PC-3 (cell line): ENCODE data around the gene CBR3. TPM values are rescaled to one million over a fixed set of nuclear protein-coding genes. Genes with fewer than 3 reads are reported as not detected.

ENCODE experiments used
- ATAC-seq: fragments of 200-7000 bp; cut with Tn5 transposase; 2 replicates; pipeline ENCODE4 v1.9.1; 2020; ENCODE audit warnings: mild to moderate bottlenecking, moderate library complexity
- BruUV-seq: library from RNA; stranded (reverse); fragments of 400-500 nt; replicated peaks from 2 replicates; lab custom pipeline; 2021; lab: Mats Ljungman, UMichigan
- CTCF ChIA-PET: fragments of 300-600 bp; sonication (Branson Sonifier 250); formaldehyde crosslinking; loops from one replicate; lab custom pipeline; 2022; ENCODE audit warnings: antibody characterized with exemption; lab: Charles Lee
- POLR2A ChIA-PET: fragments of 300-600 bp; sonication (Branson Sonifier 250); formaldehyde crosslinking; loops from one replicate; lab custom pipeline; 2022; ENCODE audit warnings: antibody characterized with exemption; ENCODE audit not compliant: unreplicated experiment; lab: Charles Lee
- DNase-seq: peaks from one replicate; pipeline ENCODE4 v3.0.0-alpha.2; 2015
- H2AFZ ChIP-seq: fragments of 300-600 bp; sonication (generic); 2 replicates; pipeline ENCODE4 v1.6.0; 2016; ENCODE audit warnings: antibody characterized with exemption, low read length
- H3F3A ChIP-seq: fragments of 300-600 bp; sonication (generic); one replicate; pipeline ENCODE4 v1.6.0; 2017; ENCODE audit warnings: antibody characterized with exemption, low read length, control low read depth, mild to moderate bottlenecking; ENCODE audit not compliant: unreplicated experiment
- H3K27ac ChIP-seq: fragments of 300-600 bp; sonication (generic); 2 replicates; pipeline ENCODE4 v1.5.1; 2016; ENCODE audit warnings: mild to moderate bottlenecking, low read length
- H3K27me3 ChIP-seq: fragments of 300-600 bp; sonication (generic); 2 replicates; pipeline ENCODE4 v1.6.1; 2016; ENCODE audit warnings: low read length, mixed read lengths
- H3K36me3 ChIP-seq: fragments of 300-600 bp; sonication (generic); 2 replicates; pipeline ENCODE4 v1.6.1; 2016; ENCODE audit warnings: low read depth, mixed run types, low read length, mixed read lengths
- H3K4me1 ChIP-seq: fragments of 300-600 bp; sonication (generic); 2 replicates; pipeline ENCODE4 v1.5.1; 2016; ENCODE audit warnings: low read length; ENCODE audit not compliant: insufficient read depth
- H3K4me2 ChIP-seq: fragments of 300-600 bp; sonication (generic); 2 replicates; pipeline ENCODE4 v1.6.0; 2016; ENCODE audit warnings: low read length
- H3K4me3 ChIP-seq: fragments of 300-600 bp; sonication (generic); 2 replicates; pipeline ENCODE4 v1.5.1; 2016; ENCODE audit warnings: mild to moderate bottlenecking, low read length, mixed read lengths
- H3K79me2 ChIP-seq: fragments of 300-600 bp; sonication (generic); 2 replicates; pipeline ENCODE4 v1.6.1; 2017; ENCODE audit warnings: low read length, mixed read lengths
- H3K9ac ChIP-seq: fragments of 300-600 bp; sonication (generic); 2 replicates; pipeline ENCODE4 v1.6.0; 2016; ENCODE audit warnings: mild to moderate bottlenecking, low read length
- H3K9me2 ChIP-seq: fragments of 300-600 bp; sonication (generic); replicated peaks from 2 replicates; pipeline ENCODE4 v1.6.1; 2016; ENCODE audit warnings: mixed run types, low read length, mixed read lengths
- H3K9me3 ChIP-seq: fragments of 300-600 bp; sonication (generic); 2 replicates; pipeline ENCODE4 v1.6.1; 2016; ENCODE audit warnings: low read length, mixed read lengths
- H4K20me1 ChIP-seq: fragments of 300-600 bp; sonication (generic); 2 replicates; pipeline ENCODE4 v1.6.1; 2016; ENCODE audit warnings: low read length, mixed read lengths
- EZH2 ChIP-seq: fragments of 300-600 bp; sonication (generic); IDR thresholded peaks from one replicate; pipeline ENCODE4 v1.6.1; 2017; ENCODE audit warnings: antibody characterized with exemption, mild to moderate bottlenecking, low read length; ENCODE audit not compliant: unreplicated experiment
- EZH2phosphoT487 ChIP-seq: fragments of 300-600 bp; sonication (generic); IDR thresholded peaks from 2 replicates; pipeline ENCODE4 v1.6.1; 2018; ENCODE audit warnings: mild to moderate bottlenecking, antibody characterized with exemption, low read length, borderline replicate concordance
- intact Hi-C: fragments of 100-400 bp; cut with micrococcal nuclease; formaldehyde crosslinking; loops from 2 replicates; pipeline ENCODE4 v1.9.0; 2023
- total RNA-seq: library from RNA; depleted of rRNA; stranded (reverse); fragments of >200 nt; gene quantifications from 2 replicates; pipeline ENCODE4 v1.2.3, GENCODE V29; 2014
- TF ChIP-seq, protein P1 (sequence below): fragments of 300-600 bp; sonication (generic); conservative IDR thresholded peaks from 2 replicates; pipeline ENCODE4 v1.5.1; 2017; ENCODE audit warnings: antibody characterized with exemption, low read depth, mild to moderate bottlenecking, low read length

Gene CBR3
- total RNA-seq, 1 experiment from 2014 or later = 49.3 TPM

DNA sequence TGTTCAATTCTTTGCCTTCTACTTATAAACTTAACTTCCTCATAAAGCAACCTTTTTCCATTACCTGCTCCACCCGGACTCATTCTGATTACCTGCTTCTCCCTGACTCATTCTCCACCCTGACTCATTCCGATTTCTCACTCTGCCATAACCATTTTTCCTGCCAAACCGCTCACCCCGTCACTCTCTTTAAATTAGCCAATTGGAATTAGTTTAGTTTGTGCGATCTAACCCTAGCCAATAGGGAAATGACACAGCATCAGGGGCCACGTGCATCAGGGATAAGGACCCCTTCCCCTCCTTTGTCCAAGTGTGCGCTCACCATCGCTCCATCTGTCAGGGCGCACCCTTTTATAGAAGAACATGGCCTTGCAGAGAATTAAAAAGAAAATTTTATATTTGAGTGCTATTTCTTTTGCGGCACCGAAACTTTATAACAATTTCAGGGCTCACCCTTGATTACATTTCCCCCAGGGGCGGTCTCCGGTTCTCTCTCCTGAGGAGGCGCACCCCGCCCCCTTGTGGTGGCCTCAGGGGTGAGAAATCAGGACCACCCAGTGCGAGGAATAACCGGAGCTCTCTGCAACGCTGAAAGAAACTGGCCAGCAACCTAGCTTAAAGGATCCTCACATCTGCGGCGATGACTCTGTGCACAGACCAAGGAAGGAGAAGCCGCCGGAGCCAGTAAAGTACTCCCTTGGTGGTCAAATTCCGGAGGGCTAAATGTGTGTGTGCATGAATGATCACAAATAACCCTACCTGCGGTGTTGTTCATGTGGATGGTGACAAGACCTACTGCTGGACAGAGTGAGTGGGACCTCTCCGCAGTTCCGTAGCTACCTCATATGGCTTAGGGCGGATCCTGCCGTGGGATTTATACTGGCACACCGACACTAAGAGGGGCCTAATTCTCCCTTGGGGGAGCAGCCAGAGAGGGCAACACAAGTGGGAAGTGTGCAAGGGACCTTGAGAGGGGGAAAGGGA lies 30.3 kb upstream of the CBR3 start:
- peaks cover 16% of the 10 kb centered on the region for H3K4me1 ChIP-seq
- H3K27ac ChIP-seq = peak overlapping the region; percentile 44
- peak overlapping the region; percentile 24; the same call in 1 of the 2 replicates for H2AFZ ChIP-seq
- peak; percentile 77 for DNase-seq
- no peaks in the 10 kb centered on the region for H3K27me3 ChIP-seq
- H3K4me2 ChIP-seq = no peak overlapping the region
- ATAC-seq = peak; percentile 35; the same call in 1 of the 2 replicates
- H3K9me3 ChIP-seq = no peaks in the 10 kb centered on the region
- intact Hi-C loops = no loop called here
- BruUV-seq = no TSS peak
- ChIA-PET POLR2A (no interaction called here), CTCF (no interaction called here)
- no peaks in the 10 kb centered on the region for H3K36me3 ChIP-seq
- H3K9me2 ChIP-seq = no peaks in the 10 kb centered on the region
- no peak overlapping the region for H3K4me3 ChIP-seq
- peak overlapping the region; percentile 21; the same call in 1 of the 2 replicates for H3K9ac ChIP-seq
- H4K20me1 ChIP-seq = no peaks in the 10 kb centered on the region
- no peak for TF ChIP-seq EZH2phosphoT487
- TF ChIP-seq, protein P1, sequence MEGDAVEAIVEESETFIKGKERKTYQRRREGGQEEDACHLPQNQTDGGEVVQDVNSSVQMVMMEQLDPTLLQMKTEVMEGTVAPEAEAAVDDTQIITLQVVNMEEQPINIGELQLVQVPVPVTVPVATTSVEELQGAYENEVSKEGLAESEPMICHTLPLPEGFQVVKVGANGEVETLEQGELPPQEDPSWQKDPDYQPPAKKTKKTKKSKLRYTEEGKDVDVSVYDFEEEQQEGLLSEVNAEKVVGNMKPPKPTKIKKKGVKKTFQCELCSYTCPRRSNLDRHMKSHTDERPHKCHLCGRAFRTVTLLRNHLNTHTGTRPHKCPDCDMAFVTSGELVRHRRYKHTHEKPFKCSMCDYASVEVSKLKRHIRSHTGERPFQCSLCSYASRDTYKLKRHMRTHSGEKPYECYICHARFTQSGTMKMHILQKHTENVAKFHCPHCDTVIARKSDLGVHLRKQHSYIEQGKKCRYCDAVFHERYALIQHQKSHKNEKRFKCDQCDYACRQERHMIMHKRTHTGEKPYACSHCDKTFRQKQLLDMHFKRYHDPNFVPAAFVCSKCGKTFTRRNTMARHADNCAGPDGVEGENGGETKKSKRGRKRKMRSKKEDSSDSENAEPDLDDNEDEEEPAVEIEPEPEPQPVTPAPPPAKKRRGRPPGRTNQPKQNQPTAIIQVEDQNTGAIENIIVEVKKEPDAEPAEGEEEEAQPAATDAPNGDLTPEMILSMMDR = peak; percentile 41; the same call in 1 of the 2 replicates
- no peak for TF ChIP-seq EZH2
- H3K79me2 ChIP-seq = no peaks in the 10 kb centered on the region
- no peaks in the 10 kb centered on the region for H3F3A ChIP-seq

DNA sequence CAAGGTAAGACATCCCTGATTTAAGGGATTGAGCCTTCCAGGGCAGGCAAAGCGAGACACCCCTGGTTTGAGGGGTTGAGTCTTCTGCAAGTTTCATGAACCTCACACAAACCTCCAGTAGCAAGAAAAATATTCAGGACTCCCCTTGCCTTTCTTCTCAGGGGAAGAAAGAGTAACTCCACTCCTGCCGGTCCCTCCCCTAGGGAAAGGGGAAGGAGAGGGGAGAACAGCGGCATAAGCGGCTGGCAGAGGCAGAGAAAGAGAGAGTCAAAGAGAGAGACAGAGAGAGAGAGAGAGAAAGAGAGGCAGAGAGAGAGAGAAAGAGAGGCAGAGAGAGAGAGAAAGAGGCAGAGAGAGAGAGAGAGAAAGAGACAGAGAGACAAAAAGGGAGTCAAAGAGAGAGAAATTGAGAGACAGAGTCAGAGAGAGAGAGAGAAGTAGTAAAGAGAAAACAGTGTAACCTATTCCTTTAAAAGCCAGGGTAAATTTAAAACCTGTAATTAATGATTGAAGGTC lies 29.5 kb upstream of the CBR3 start:
- ChIA-PET POLR2A (no interaction called here), CTCF (no interaction called here)
- H3K79me2 ChIP-seq = no peaks in the 10 kb centered on the region
- H3K4me3 ChIP-seq = no peak overlapping the region
- no TSS peak for BruUV-seq
- DNase-seq (no peak), ATAC-seq (no peak)
- no peak overlapping the region for H2AFZ ChIP-seq
- H3F3A ChIP-seq = no peaks in the 10 kb centered on the region
- H3K36me3 ChIP-seq = no peaks in the 10 kb centered on the region
- H3K9me2 ChIP-seq = no peaks in the 10 kb centered on the region
- no peak for TF ChIP-seq EZH2phosphoT487
- TF ChIP-seq EZH2 = no peak
- TF ChIP-seq, protein P1 = no peak
- H3K4me1 ChIP-seq = peaks cover 16% of the 10 kb centered on the region
- H3K4me2 ChIP-seq = no peak overlapping the region
- no peaks in the 10 kb centered on the region for H3K27me3 ChIP-seq
- no peaks in the 10 kb centered on the region for H4K20me1 ChIP-seq
- no peaks in the 10 kb centered on the region for H3K9me3 ChIP-seq
- no peak overlapping the region for H3K9ac ChIP-seq
- H3K27ac ChIP-seq = no peak overlapping the region
- intact Hi-C loops = no loop called here
